Vein endothelial cell (primary cell): ENCODE data around the gene ANKRD13C. TPM values are rescaled to one million over a fixed set of nuclear protein-coding genes. Genes with fewer than 3 reads are reported as not detected.

Experiments
- total RNA-seq: library from RNA; depleted of rRNA; stranded (reverse); fragments of >200 nt; gene quantifications from 2 replicates; pipeline ENCODE4 v1.2.3, GENCODE V29; 2012

Gene ANKRD13C, protein sequence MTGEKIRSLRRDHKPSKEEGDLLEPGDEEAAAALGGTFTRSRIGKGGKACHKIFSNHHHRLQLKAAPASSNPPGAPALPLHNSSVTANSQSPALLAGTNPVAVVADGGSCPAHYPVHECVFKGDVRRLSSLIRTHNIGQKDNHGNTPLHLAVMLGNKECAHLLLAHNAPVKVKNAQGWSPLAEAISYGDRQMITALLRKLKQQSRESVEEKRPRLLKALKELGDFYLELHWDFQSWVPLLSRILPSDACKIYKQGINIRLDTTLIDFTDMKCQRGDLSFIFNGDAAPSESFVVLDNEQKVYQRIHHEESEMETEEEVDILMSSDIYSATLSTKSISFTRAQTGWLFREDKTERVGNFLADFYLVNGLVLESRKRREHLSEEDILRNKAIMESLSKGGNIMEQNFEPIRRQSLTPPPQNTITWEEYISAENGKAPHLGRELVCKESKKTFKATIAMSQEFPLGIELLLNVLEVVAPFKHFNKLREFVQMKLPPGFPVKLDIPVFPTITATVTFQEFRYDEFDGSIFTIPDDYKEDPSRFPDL
- 26.5 and 30.6 TPM in 2 replicates for total RNA-seq

DNA sequence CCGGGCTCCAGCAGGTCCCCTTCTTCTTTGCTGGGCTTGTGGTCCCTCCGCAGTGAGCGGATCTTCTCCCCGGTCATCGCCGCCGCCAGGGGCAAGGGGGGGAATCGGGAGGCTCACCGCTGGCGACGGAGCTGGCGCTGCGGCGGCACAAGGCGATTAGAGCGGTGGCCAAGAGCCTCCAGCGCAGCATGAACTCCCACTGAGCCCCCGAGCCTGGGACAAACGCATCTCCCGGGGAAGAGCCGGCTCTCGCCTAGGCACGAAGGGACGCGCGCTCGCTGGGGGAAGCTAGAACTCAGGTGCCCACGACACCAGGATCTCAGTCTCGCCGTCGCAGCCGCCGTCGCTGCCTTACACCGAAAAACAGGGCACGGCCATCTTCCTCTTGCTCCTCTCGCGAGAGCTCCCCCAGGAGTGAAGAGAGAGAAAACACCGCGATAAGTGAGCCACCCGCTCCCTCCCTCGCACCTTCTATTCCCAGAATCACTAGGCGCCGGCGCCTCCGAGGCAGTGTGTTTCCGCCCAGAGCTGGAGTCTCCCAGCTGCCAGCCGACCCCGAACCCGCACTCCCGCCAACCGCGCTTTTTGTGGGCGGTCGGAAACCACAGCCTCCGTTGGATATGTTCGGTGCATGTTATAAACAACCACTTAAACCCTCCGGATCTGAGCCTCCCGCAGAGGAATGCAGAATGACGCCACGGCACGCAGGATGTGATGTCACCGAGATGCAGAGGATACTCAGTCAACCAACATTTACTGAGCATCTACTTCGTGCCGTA is at the start of gene ANKRD13C:
ANKRD13C (minus strand) TSS at position 391 of the 779 bp plus-strand sequence; CDS start at position 77, 314 bp downstream.

DNA sequence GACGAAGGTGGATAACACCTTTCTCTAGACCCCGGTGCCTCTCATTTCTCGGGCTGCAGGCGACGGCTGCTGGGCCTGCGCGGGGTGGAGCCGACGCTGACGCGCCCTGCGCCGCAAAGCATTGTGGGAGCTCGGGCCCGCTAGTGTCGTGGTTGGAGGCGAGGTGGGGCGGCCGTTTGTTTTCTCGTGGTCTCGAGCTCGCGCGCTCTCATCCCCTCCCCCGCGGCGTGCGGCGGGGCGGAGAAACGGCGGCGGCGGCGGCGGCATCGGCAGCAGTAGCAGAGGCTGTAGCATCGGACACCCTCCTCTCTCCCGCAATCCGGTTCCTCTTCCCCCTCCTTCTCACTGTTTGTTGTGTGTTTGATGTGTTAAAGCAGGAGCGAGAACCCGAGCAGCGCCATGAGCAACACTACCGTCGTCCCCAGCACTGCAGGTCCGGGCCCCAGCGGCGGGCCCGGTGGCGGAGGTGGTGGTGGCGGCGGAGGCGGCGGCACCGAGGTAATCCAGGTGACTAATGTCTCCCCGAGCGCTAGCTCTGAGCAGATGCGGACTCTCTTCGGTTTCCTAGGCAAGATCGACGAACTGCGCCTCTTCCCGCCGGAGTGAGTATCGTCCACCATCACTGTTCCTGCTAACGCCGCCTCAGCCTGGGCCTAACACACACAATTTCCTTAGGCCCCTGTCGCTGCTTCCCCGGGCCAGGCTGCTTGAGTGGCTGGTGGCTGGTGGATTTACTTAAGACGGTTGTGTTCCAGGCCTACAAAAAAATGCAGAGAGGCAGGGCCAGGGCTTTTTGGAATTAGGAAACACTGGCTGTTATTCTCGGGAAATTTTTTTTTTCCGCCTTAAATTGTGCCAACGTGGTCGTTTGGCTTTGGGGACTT is 133.0 kb downstream of the ANKRD13C start, which contains the start of gene SRSF11:
SRSF11 (plus strand) TSS at position 143 of the 884 bp plus-strand sequence; CDS start at position 400, 257 bp downstream.

Other genes starting within 250 kb of the ANKRD13C start
- gene LRRC40, start 149.1 kb downstream of the ANKRD13C start, total RNA-seq: 22.9 and 30.1 TPM in 2 replicates
- 119 and 146 TPM in 2 replicates for gene SRSF11, start 133.3 kb downstream of the ANKRD13C start, total RNA-seq
- 1.8 and 2.6 TPM in 2 replicates for gene CTH, start 56.5 kb upstream of the ANKRD13C start, total RNA-seq